Midbrain (tissue), 1 donor: ENCODE results near the gene NUDCD3.

Experiments used
- DNase-seq: peaks from one replicate; lab custom pipeline; 2025; lab: John Stamatoyannopoulos, UW

The NUDCD3 gene

DNA sequence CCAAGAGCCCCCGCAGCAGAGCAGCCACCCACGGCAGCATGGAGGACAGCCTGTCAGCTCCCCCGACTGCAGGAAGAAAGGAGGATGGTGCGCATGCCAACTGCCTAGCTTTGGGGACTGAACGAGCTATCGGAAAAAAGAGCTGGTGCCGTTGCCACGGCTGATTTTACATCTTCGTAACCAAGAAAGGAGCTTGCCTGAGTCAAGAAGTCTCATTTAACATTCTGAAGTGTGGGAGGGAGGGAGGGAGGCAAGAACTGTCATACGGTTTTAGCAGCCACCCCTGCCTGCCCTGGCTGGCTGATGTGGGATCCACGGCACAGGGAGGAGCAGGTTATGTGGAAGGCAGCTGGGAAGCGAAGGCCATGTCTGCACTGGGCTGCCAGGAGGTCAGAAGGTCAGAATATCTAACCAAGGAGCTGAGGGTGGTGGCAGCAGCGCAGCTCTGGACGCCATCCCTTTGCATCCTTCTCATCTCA lies 90.4 kb downstream of the NUDCD3 start:
- no peak for DNase-seq

DNA sequence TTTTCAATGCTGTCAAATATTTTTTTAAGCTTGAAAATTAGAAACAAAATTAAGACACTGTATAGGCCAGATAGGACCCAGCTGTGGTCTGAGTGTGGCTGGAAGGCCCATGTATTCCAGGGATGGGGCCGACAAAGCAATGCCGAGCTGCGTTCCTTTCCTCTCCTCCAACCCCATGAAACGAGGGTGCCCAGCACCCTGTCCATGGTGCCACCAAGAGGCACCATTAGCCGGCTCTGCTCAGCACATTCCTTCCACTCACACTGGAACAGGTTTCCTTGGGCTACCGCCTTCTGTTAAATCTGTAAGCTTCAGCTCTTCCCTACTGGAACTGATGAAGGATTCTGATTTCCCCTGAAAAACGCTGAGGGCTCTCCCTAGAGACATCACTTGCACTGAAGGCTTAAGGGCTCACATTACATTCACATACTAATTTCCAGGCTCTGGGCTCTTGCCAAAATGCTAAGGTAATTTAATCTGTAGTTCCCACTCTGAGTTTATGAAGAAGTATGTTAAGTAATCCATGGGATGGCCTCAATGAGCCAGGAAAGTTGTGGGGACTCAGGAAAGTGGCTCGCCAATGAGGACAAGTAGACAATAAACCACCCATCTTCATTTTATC lies 91.4 kb downstream of the NUDCD3 start:
- DNase-seq, result no peak

DNA sequence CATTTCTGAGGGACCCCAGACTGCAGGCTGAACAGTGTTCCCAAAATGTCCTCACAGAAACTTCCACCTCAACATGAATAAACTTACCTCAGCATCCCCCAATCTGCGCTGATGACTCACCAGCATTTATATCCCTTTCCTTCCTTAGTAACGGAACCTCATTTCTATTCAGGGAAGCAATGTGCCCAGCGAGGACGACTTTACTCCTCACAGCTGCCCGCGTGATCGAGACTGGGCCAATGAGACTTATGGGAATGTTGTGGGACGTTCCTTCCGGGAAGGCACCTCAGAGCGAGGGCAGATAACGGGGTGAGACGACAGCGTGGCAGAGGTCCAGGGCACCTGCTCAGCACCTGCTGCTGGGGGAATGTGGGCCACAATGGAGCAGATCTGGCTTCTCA lies 91.9 kb downstream of the NUDCD3 start:
- DNase-seq, result no peak

DNA sequence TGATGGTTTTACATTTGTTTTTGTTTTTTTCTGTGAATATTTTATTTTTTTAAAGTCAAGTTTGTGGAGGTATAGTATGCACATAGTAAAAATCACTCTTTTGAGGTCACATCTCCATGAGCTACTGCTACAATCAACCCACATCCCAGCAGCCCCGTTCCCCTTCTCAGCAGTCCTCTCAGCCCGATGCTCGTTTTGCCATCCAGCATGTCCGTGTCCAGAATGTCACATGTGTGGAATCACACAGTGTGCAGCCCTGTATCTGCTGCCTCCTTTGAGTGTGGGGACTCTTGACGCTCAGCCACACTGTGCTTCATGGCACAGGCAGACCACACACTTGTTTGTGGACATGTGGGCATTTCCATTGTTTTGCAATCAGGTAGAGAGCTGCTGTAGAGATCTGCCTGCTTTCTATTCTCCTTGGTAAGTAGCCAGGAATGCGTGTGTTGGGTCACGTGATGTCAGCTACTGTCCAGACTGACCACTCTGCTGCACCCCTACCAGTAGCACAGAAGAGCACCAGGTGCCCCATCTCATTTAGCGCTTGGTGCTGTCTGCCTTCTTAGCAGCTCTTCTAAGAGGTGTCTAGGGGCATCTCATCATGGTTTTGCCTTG lies 93.4 kb downstream of the NUDCD3 start:
- DNase-seq, result no peak

DNA sequence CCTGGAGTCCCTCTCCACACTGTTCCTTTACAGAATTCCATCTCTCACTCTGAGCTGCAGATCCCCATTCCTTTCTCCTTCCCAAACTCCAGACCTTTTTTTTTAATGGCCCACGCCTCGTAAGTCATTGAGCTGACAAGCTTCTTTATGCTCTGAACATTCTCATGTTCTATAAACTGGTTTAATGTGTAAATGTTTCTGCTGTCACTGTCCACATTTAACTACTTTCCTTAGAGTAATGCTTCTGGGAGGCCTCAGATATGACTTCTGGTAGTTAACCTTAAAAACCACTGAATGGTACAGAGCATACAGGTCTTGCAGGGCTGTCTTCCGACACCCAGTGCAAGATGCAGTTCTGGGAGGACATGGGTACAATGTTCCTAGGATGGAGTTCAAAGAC lies 94.0 kb downstream of the NUDCD3 start:
- no peak for DNase-seq

DNA sequence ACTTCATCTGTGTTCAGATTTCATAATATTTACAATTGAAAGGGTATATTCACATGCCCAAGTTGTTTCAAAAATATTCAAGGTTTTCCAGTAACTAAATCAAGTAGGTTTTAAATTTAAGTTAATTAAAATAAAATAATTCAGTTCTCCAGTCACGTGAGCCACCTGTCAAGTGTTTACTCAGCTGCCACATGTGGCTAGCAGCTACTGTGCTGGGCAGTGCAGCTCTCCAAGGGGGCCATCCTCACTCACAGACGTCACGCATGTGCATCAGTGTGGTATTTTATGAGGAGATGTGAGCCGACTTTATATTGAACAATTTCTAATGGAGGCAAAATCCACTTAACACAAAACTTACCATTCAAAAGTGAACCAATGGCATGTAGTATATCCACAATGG lies 95.4 kb downstream of the NUDCD3 start:
- no peak for DNase-seq

DNA sequence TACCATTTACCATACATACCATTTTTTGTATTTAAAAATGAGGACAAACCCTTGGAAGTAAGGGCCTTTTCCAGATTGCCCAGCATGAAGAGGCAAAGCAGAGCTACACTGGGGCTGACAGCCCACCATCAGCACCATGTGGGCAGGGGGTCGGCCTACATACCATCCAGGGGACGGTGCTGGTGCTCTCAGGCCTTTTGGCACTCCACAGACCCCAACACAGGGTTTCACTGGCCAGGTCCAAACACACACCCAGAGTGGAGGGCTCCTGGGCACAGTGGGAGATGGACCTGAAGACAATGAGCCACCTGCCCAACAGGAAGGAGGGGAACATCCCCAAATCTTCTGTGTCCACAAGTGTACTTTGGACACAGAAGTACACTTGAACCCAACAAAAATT lies 95.8 kb downstream of the NUDCD3 start:
- DNase-seq, result no peak

DNA sequence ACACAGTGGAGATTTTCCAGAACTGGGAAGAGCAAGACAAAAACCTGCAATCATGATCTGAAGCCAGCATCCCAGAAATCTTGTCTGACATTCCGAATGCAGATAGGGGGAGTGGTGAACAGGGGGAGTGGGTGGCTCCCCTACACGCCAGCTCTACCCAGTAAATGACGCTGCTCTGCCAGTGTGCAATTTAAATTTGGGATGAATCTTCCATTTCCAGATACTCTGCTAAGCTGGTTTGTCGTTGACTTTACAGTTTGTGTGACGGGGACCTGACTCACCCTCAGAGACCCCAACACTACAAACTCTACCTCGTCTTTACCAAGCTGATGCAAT lies 96.4 kb downstream of the NUDCD3 start:
- no peak for DNase-seq

DNA sequence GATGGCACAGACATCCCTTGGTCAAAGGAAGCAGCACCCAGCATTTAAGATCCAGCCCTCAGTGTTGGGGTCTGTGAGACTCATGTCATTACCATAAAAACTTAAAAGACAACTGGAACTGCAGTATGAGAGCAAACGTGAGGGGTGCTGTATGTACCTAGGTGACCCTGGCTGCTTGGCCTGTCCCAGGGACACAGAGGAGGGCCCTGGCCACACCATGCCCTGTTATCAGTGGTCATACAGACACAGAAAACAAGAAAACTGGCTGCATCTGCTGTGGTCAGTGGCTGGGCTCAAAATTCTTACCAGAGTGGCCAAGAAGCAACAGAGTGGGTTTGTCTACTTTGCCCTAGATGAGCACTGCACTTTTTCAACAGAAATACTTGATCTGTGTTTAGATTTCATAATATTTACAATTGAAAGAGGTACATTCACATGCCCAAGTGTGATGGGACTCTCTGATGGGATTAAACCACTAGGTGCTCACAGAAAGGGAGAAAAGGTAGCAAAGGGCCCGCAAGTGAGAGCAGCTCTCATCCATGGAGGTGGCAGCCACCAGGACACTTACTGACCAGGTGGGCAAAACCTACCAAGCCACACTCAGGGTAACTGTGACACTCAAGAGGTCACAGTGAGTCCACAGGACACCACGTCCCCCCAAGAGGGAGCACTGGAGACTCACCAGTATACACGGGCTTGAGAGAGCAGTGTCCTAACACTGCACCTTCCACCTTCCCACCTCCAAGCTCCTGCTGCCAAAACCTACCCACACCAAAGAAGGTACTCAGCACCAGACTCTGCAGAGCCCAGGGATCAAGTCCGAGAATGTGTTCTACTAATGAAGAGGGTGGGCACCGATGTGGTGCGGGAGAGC lies 97.0 kb downstream of the NUDCD3 start:
- DNase-seq, result no peak

DNA sequence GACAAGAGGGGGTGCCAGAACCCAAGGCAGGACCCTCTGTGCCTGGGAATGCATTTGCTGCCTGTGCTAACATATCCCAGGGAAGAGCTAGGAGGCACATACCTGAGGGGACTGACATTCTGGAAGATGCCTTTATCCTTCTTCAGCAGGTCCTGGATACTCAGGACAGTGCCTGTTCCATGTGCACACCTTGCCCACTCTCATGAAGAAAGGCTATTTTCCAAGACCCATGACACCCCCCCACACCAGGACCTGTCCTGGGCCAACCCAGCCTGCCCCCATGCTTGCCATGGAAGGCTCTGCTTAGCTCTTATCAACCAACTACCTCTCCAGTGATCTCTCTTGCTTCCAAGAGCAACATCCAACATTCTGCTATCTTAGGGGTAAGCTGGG lies 97.8 kb downstream of the NUDCD3 start:
- no peak for DNase-seq

DNA sequence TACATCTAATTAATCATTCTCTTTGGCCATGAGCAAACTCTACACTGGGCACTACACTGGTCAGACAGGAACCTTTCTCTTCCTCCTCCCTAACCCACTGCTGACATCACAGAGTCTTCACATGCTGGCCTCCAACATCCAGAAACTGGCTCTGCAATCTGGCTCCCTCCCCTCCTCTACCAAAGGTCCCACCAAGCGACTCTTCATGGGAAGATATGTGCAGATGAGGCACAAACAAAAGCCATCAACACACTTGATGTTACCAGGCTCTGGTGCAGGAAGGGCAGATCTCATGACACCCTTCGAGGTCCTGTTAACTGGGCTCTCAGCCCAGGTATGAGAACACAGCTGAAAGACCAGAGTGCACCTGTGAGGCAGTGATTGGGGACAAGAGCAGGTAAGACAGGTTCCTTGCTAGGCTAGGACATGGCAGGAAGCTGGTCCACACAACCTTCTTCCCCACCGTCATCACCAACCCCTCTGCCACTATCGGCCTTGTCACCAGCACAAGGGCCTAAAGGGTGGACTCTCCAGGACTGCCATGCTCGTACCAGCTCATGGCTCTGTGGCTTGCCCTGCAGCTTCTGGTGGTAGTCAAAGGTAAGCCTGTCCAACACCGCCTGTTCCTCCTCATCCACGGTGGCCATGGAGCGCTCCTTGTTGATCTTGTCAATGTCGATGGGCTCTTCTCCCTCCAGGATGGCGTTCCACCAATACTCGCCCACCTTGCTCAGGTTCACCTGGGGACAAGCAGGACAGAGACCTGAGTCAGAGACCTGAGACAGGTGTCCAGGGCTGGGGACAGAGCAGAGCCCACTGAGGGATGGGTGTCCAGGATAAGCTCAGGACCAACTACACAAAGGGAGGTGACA lies 98.5 kb downstream of the NUDCD3 start:
- no peak for DNase-seq

DNA sequence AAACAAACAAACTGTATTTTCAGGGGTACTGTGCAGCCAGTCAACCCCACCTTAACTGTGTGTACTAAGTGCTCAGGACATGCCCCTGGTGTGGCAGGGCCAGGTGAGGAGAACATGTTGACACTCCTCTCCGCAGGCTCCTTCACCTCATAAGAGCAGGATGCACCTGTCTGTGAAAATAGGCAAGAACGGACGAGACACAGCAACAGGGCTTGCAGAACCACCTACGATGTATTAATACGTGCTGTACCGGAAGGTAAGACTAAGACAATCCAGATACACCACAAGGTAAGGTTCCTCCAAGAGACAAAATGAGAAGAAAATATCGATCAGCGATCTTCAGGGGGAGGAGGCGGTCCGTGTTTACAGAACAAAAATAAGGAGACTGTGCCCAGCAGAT lies 99.3 kb downstream of the NUDCD3 start:
- DNase-seq, result no peak

DNA sequence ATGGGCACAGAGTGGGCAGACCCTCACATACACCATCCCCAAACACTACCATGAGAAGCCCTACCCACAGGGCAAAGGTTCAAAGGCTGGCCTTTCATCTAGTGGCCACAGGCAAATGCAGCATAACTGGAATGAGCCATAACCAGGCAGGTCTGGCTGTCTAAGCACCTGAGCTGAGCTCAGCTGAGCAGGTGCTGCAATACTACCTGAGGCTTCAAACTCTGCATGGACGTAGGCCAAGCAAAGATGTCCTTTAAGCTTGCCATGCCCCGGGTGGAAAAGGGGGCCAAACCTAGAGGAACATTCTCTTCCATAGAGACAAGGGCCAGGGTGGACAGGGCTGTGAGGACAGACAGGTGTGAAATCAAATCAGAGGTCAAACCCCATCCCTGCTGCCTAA lies 99.8 kb downstream of the NUDCD3 start:
- DNase-seq, result no peak

DNA sequence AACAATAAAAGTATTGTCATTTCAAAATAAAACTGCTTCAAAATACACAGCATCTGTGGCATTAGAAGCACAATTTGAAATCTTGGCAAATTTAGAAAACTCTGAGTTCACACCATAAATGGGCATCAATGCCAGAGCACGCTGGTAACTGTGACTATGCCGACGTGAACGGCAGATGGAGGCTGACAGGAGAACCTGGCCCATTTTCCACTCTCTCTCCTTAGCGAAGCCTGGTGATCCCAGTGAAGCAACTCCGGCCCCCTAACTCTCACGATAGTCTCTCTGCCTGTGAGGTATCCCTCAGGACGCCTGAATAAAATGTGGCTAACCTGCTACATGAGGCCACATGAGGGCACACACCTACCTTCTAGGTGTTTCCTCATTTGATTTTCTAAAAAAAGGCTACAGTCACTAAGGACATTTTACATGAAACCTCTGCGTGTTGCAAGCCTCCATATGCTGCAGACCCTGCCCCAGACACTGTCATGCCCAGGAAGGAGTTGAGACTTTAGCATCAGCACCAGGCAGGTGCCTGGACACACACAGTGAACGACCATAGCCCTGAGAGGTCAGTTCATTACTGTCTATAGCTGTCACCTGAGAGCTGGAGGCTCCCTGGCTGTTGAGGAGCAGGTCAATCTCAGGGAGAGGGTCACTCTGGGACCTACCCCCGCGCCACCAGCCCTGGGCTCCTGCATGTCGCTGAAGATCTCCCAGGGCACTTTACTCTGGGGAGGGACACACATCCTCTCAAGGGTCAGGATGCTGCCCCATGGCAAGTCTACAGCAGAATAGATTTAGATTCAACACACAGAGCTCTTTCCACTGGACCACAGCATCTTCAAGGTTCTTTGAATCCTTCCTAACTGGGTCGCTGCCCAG lies 102.1 kb downstream of the NUDCD3 start:
- no peak for DNase-seq

DNA sequence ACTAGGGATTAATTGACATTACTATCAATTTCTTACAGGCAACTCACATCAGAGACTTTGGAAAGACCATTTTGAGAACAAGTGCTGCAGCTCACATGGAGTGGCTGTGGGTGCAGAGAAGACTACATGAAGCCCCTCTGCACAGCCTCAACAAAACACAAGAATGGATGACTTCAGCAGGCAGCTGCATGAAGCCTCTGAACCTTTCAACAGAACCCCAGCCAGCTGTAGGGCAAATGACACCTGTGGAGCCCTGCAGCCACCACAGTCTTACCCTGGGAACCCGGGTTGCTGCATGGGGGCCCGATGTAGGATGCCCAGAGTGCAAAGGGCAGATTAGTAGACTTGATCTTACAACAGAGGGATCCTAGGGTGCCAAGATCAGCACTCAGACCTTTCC lies 103.1 kb downstream of the NUDCD3 start:
- DNase-seq, result no peak

DNA sequence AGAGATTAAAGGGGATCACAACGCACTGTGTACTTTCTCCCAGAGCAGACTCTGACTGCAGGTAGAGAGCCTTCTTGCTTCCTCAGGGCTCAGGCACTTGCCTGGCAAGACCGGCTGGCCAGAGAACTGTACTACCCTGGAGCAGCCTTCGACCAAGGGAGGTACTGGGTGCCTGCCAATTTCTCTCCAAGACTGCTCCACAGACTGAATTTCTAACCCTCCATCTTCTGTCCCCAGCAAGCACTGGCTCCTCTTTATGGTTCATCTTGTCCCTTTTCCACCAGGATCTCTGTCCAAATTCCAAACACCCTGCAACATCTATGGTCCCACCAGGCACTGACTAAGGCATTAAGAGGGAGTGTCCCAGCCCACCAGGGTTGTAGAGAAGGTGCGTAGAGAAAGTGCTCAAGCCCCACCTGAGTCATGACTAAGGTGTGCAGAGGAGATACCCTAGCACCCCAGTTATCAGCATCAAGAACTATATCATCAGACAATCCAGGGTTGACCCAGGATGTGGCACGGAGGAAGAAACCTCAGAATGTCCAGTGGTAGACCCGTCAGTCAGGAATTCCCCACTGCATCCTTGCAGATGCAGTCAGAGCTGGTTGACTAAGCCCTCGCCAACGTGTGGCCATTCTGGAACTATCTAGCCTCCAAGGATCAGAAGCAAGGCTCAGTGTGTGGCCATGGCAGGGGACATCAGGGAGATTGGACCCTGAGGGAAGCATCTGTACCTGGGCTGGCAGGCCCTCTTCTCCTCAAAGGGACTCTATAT lies 104.1 kb downstream of the NUDCD3 start:
- peak; percentile 20 for DNase-seq

DNA sequence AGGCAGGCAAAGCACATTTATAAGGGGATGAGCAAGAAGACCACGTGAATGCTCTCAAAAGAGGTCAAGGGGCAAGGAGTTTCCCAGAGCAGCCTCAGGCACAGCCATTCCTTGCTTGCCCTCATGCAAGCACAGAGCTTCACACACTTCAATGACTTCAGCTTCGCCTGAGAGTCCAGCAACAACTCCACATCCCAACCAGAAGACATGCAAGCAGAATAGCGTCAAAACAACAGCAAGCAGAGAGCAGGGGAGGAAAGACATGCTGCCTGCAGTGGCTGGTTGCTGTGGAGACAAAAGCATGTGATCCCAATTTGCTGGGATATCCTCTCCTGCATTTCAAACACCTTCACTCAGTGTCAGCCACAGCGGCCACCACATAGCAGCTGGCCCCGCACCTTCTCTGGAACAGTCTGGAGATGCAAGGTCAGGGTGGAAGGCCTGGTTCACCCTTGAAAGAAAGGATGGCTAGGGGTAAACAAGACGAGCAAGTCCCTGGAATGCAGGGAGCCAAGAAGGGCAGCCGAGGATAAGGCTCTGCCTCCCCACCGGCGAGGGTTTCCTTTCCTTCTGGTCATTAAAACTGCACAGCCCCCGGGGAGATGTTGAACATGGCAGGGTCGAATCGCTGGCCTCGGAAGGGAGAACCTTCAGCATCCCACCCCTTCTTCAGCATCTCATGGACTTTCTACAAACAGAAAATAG lies 104.9 kb downstream of the NUDCD3 start:
- DNase-seq, result peak; percentile 38

DNA sequence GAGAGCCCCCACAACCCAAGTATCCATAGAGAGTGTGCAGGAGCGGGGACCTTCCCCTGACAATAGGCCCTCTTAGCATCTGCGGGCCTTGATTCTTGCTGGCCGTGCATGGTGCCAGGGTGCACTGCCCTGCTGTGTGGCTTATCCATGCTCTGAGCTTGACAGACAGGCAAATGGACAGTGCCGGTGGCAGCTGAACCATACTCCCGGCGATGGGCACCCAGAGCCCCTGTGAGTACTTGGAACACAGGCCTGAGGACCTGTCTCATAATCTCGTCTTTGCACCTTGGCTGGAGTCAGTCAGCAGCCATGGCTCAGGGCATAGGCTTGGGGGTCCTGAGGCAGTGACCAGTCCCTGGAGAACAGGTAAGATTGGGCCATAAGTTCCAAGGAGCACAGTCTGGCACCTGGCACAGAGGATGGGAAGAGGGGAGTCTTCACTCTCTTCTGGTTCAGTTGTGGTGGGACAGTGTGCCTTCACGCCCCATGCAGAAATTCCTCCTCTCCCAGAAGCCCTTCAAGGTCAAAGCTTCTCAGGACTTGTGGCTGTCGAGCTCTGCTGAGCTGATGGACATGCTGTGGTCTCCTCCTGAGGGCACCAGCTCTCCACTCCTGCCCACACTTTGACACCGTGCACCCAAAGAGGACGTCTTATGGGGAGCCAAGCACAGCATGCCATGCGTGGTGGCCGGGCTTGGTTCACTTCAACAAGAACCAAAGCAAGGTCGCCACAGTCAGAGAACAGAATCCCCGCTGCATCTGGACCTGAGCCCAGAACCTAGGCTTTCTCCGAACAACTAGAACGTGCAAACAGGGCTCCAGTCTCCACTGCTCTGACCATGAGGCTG lies 105.6 kb downstream of the NUDCD3 start:
- no peak for DNase-seq

DNA sequence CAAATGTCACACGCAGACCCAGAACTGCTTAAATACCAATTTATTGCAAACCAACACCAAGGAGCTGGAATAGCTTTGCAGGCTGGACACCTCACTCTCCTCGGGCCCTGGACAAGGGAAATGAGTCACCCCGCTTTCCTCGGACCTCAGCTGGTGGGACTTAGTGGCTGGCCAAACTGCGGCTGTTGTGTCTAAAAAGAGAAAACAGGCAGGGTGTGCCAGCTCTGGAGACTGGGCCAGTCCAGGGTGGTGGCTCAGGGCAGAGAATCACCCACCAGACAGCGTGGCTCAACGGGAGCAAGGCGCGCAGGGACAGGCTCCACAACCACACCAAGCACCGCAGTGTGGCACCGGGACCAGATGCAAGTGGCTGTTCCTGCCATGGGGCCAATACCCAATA lies 106.9 kb downstream of the NUDCD3 start:
- DNase-seq, result peak; percentile 20
